D721Med (cell line): ENCODE data around the gene FADS1.

Source experiments
- DNase-seq: peaks from one replicate; pipeline ENCODE4 v3.0.0; 2011; ENCODE audit warnings: low spot score; ENCODE audit not compliant: insufficient read length
- FAIRE-seq: peaks from 2 replicates; lab custom pipeline; 2011; peaks lifted over from hg19 to GRCh38; lab: Jason Lieb, UNC
- TF ChIP-seq, protein P1 (sequence below): IDR thresholded peaks from 2 replicates; pipeline ENCODE4 v1.5.1; 2012; ENCODE audit warnings: mild to moderate bottlenecking, control low read depth; ENCODE audit not compliant: insufficient read depth; ENCODE audit errors: missing control alignments

The FADS1 gene

DNA sequence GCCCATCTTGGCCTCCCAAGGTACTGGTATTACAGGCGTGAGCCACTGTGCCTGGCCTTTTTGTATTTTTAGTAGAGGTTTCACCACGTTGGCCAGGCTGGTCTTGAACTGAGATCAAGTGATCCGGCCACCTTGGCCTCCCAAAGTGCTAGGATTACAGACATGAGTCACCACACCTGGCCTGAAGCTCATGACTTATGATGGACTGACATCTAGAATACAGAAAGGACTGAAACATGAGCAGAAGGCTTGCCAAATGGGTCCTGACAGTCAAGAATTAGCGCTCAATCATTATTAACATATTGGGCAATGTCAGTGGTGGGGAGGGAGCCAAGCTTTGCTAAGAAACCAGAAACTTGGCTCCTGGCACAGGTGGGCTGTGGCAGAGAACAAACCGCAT is 5.0 kb downstream of the FADS1 start:
- DNase-seq (no peak), FAIRE-seq (no peak)
- TF ChIP-seq, protein P1, sequence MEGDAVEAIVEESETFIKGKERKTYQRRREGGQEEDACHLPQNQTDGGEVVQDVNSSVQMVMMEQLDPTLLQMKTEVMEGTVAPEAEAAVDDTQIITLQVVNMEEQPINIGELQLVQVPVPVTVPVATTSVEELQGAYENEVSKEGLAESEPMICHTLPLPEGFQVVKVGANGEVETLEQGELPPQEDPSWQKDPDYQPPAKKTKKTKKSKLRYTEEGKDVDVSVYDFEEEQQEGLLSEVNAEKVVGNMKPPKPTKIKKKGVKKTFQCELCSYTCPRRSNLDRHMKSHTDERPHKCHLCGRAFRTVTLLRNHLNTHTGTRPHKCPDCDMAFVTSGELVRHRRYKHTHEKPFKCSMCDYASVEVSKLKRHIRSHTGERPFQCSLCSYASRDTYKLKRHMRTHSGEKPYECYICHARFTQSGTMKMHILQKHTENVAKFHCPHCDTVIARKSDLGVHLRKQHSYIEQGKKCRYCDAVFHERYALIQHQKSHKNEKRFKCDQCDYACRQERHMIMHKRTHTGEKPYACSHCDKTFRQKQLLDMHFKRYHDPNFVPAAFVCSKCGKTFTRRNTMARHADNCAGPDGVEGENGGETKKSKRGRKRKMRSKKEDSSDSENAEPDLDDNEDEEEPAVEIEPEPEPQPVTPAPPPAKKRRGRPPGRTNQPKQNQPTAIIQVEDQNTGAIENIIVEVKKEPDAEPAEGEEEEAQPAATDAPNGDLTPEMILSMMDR: no peak

DNA sequence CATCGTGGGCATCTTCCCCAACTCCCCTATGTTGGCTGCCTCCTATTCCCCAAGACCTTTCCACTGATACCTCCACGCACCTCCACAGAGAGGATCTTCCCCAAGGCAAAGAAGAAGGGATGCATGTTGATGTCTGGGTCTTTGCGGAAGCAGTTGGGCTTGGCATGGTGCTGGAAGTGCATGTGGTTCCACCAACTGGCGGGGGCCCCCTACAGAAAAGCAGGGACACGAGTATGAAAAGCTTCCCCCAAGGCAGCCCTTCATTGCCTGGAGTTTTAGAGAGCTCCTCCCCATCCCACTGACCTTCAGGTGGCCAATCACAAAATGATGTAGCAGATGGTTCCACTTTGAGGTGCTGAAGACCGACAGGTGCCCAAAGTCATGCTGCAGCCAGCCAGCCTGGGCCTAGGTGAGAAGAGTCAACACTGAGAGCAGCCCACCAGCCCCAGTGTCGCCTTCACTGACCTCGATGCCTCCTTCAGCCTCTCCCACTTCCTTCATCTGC is 6.1 kb downstream of the FADS1 start:
- DNase-seq: no peak
- FAIRE-seq: no peak
- TF ChIP-seq, protein P1: no peak

- TF ChIP-seq, protein P1: no peak
- FAIRE-seq: no peak
- DNase-seq: no peak
These were observed 10.0 kb downstream of the FADS1 start for GRCh38 chr11:61806785-61807184.

DNA sequence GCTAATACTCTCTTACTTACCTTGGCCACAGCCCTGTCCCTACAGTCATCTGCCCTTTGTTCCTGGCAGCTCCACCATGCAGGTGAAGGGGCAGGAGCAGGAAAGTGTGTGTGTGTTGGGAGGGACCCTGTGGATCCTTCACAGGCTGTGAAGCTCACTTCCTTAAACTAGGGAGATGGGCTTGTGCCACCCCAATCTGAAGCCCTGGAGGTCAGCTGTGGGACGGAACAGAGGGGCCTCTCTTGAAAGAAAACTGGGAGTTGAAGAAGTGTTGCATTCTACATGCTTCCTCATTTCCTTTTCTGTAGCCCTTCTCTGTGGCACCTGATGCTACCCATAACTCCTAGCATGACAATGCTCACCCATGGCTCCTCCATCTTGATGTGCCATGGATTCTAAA is 11.7 kb downstream of the FADS1 start:
- TF ChIP-seq, protein P1: no peak
- no peak for DNase-seq
- no peak for FAIRE-seq

DNA sequence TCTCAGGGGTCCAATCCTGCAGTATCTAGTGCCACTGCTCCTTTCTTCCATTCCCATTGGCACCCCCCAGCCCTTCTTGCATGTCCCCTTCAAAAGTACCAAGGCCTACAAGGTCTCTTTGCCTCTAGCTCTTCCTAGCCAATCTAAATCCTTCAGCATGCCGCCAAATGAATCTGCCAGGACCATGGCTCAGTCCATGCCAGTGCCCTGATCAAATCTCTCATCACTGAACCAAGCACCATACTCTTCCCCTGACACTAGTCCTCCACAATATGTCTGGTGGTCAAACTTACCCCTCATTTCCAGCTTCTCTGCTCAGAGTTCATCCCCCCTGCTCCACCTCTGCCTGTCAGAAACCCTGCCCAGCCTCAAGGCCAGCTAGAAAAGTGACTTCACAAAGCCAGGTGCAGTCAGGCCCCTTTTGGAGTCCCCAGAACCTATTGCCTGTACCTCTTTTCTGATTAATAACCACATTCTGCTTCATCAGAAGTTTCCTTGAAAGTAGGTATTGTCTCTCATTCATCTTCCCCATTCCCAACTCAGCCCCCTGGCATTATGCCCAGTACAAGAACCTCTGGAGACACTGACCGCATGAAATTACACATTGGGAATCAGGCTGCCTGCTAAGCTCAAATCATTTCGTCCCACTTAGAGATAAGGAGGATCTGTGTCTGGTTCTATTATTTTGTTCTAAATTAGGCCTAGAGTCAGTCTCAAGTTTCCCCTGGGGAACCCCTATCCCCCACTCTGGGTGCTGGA is 12.7 kb downstream of the FADS1 start:
- TF ChIP-seq, protein P1: no peak
- FAIRE-seq (no peak), DNase-seq (no peak)

- no peak for FAIRE-seq
- DNase-seq: no peak
- TF ChIP-seq, protein P1: no peak
These were observed 14.2 kb downstream of the FADS1 start for GRCh38 chr11:61802605-61803004.
